DOHH2 (cell line): Measurements from ENCODE around the gene XKR3.
A peak's percentile ranks its signal among the peaks of the same experiment; 100 is the strongest.

Experiments used
- H3F3A ChIP-seq: fragments of 200-600 bp; sonication (generic), shearing (Covaris generic); 2 replicates; pipeline ENCODE4 v1.6.0; 2016; ENCODE audit warnings: antibody characterized with exemption, mild to moderate bottlenecking; ENCODE audit not compliant: control insufficient read depth, insufficient read depth
- H3K27ac ChIP-seq: fragments of 200-600 bp; sonication (generic); 2 replicates; pipeline ENCODE4 v1.5.1; 2014; ENCODE audit warnings: low read depth, mild to moderate bottlenecking, low read length, moderate library complexity
- H3K27me3 ChIP-seq: fragments of 200-600 bp; sonication (generic); 2 replicates; pipeline ENCODE4 v1.6.1; 2014; ENCODE audit warnings: mild to moderate bottlenecking, low read length, mixed read lengths; ENCODE audit not compliant: control insufficient read depth
- H3K36me3 ChIP-seq: fragments of 200-600 bp; sonication (generic); 2 replicates; pipeline ENCODE4 v1.6.1; 2014; ENCODE audit warnings: mild to moderate bottlenecking, low read length, moderate library complexity, mixed read lengths; ENCODE audit not compliant: control insufficient read depth
- H3K4me1 ChIP-seq: fragments of 200-600 bp; sonication (generic); 2 replicates; pipeline ENCODE4 v1.6.1; 2014; ENCODE audit warnings: mild to moderate bottlenecking, low read length, mixed read lengths; ENCODE audit not compliant: control insufficient read depth
- H3K4me2 ChIP-seq: fragments of 200-600 bp; sonication (generic); 2 replicates; pipeline ENCODE4 v1.6.0; 2014; ENCODE audit warnings: mild to moderate bottlenecking, low read length, moderate library complexity
- H3K4me3 ChIP-seq: fragments of 200-600 bp; sonication (generic); 2 replicates; pipeline ENCODE4 v1.5.1; 2014; ENCODE audit warnings: mild to moderate bottlenecking, low read length, mixed read lengths
- H3K79me2 ChIP-seq: fragments of 200-600 bp; sonication (generic); 2 replicates; pipeline ENCODE4 v1.6.1; 2014; ENCODE audit warnings: mild to moderate bottlenecking, low read length, mixed read lengths; ENCODE audit not compliant: control insufficient read depth
- H3K9me2 ChIP-seq: fragments of 200-600 bp; sonication (generic); replicated peaks from 2 replicates; pipeline ENCODE4 v1.6.1; 2014; ENCODE audit warnings: mild to moderate bottlenecking, low read length, mixed read lengths; ENCODE audit not compliant: control insufficient read depth
- H3K9me3 ChIP-seq: fragments of 200-600 bp; sonication (generic); 2 replicates; pipeline ENCODE4 v1.6.1; 2014; ENCODE audit warnings: antibody characterized with exemption, low read length, mixed read lengths; ENCODE audit not compliant: control insufficient read depth, insufficient read depth
- H4K20me1 ChIP-seq: fragments of 200-600 bp; sonication (generic); 2 replicates; pipeline ENCODE4 v1.6.0; 2014; ENCODE audit warnings: low read depth, mild to moderate bottlenecking, antibody characterized with exemption, low read length, moderate library complexity; ENCODE audit not compliant: control insufficient read depth, insufficient read depth
- EZH2phosphoT487 ChIP-seq: fragments of 200-600 bp; sonication (generic); IDR thresholded peaks from 2 replicates; pipeline ENCODE4 v1.6.1; 2017; ENCODE audit warnings: borderline replicate concordance, mild to moderate bottlenecking, antibody characterized with exemption, low read length, moderate library complexity, mixed read lengths
- TF ChIP-seq, protein P1 (sequence below): fragments of 200-600 bp; sonication (generic); IDR thresholded peaks from one replicate; pipeline ENCODE4 v1.5.1; 2014; ENCODE audit warnings: antibody characterized with exemption, mild to moderate bottlenecking, low read depth, low read length; ENCODE audit not compliant: poor library complexity, severe bottlenecking

The XKR3 gene

DNA sequence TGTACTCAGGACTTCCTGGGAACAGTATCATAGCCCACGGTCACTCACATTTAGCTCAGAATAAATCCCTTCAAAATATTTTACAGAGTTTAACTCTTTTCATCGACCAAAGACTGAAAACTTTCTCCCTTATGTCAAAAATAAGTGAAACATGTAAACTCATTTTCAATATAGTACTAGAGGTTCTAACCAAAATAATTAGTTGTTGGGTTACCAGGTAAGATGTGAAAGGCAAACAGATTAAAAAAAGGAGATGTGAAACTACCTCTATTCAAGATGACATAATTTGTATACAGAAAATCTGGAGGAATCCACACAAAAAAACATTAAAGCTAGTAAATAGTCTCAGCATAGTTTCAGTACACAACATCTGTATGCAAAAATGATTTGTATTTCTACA, 20.3 kb downstream of the XKR3 start:
- no peaks in the 10 kb centered on the region for H4K20me1 ChIP-seq
- no peaks in the 10 kb centered on the region for H3K79me2 ChIP-seq
- H3K27ac ChIP-seq, result no peak overlapping the region
- no peaks in the 10 kb centered on the region for H3K36me3 ChIP-seq
- no peak overlapping the region for H3K4me3 ChIP-seq
- TF ChIP-seq, protein P1, sequence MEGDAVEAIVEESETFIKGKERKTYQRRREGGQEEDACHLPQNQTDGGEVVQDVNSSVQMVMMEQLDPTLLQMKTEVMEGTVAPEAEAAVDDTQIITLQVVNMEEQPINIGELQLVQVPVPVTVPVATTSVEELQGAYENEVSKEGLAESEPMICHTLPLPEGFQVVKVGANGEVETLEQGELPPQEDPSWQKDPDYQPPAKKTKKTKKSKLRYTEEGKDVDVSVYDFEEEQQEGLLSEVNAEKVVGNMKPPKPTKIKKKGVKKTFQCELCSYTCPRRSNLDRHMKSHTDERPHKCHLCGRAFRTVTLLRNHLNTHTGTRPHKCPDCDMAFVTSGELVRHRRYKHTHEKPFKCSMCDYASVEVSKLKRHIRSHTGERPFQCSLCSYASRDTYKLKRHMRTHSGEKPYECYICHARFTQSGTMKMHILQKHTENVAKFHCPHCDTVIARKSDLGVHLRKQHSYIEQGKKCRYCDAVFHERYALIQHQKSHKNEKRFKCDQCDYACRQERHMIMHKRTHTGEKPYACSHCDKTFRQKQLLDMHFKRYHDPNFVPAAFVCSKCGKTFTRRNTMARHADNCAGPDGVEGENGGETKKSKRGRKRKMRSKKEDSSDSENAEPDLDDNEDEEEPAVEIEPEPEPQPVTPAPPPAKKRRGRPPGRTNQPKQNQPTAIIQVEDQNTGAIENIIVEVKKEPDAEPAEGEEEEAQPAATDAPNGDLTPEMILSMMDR, result no peak
- no peak for TF ChIP-seq EZH2phosphoT487
- peaks cover 30% of the 10 kb centered on the region for H3K4me1 ChIP-seq
- no peaks in the 10 kb centered on the region for H3K9me2 ChIP-seq
- H3F3A ChIP-seq, result 0 out of 2 replicates have a peak, but pooled peaks cover 2% of the 10 kb centered on the region
- peak overlapping the region; percentile 39 for H3K4me2 ChIP-seq
- no peaks in the 10 kb centered on the region for H3K9me3 ChIP-seq
- H3K27me3 ChIP-seq, result no peaks in the 10 kb centered on the region

DNA sequence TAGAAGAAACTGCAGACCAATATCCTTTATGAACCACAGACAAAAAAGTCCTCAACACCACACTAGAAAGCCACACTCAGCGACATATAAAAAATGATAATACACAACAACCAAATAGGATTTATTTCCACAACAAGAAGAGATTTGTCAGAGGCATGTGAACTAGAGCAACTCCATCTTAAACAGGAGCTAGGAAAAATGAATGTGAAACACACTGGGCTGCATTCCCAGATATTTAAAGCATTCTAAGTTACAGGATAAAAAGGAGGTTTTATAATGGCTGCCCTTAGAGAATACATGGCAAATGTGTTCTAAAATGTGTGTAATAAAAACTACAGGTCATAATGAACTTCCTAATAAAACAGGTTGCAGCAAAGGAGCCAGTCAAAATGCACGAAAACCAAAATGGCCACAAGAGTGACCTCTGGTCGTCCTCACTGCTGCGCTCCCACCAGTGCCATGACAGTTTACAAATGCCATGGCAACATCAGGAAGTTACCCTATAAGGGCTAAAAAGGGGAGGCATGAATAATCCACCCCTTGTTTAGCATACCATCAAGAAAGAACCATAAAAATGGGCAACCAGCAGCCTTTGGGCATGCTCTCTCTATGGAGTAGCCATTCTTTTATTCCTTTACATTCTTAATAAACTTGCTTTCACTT, 21.8 kb downstream of the XKR3 start:
- TF ChIP-seq, protein P1, result no peak
- no peak for TF ChIP-seq EZH2phosphoT487
- H3K9me3 ChIP-seq, result no peaks in the 10 kb centered on the region
- no peak overlapping the region for H3K27ac ChIP-seq
- no peaks in the 10 kb centered on the region for H3K36me3 ChIP-seq
- no peak overlapping the region for H3K4me2 ChIP-seq
- no peaks in the 10 kb centered on the region for H3K79me2 ChIP-seq
- peaks cover 18% of the 10 kb centered on the region for H3K4me1 ChIP-seq
- 0 out of 2 replicates have a peak, but pooled peaks cover 2% of the 10 kb centered on the region for H3F3A ChIP-seq
- H3K9me2 ChIP-seq, result no peaks in the 10 kb centered on the region
- H4K20me1 ChIP-seq, result no peaks in the 10 kb centered on the region
- no peaks in the 10 kb centered on the region for H3K27me3 ChIP-seq
- H3K4me3 ChIP-seq, result no peak overlapping the region

GRCh38 chr22:16801571-16801970, 23.6 kb downstream of the XKR3 start:
- TF ChIP-seq, protein P1, result no peak
- no peak for TF ChIP-seq EZH2phosphoT487
- no peaks in the 10 kb centered on the region for H3K79me2 ChIP-seq

More at GRCh38 chr22:16801571-16801970, 23.6 kb downstream of the XKR3 start:
- Histone ChIP-seq H3K4me3 (no peak overlapping the region), H3K36me3 (no peaks in the 10 kb centered on the region), H3K27ac (no peak overlapping the region), H3F3A (0 out of 2 replicates have a peak, but pooled peaks cover 2% of the 10 kb centered on the region), H3K4me1 (peaks cover 26% of the 10 kb centered on the region), H3K9me2 (no peaks in the 10 kb centered on the region), H4K20me1 (no peaks in the 10 kb centered on the region), H3K4me2 (no peak overlapping the region), H3K9me3 (no peaks in the 10 kb centered on the region), H3K27me3 (no peaks in the 10 kb centered on the region)
